Measurements from ENCODE around the gene LILRA2. TPM values are rescaled to one million over a fixed set of nuclear protein-coding genes. Genes with fewer than 3 reads are reported as not detected.
"Not testable (repeated sequence)": the region's sequence is repeated elsewhere in the genome, so short reads cannot be mapped to it uniquely, and the experiment has no call there.

LILRA2 gene
- polyA plus RNA-seq, 3 donors from 2014 or later = 0.58 to 9.7 (median 7.9) TPM

DNA sequence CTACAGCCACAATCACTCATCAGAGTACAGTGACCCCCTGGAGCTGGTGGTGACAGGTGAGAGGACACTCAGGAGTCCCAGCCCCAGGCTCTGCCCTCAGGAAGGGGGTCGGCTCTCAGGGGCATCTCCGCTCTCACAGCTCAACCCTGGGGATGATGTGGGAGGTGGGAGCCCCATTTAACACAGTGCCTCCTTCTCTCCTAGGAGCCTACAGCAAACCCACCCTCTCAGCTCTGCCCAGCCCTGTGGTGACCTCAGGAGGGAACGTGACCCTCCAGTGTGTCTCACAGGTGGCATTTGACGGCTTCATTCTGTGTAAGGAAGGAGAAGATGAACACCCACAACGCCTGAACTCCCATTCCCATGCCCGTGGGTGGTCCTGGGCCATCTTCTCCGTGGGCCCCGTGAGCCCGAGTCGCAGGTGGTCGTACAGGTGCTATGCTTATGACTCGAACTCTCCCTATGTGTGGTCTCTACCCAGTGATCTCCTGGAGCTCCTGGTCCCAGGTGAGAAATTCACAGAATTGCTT, 1.0 kb downstream of the LILRA2 start:
- H3K4me1 Mint-ChIP-seq = peaks cover 13 to 16% of the 10 kb centered on the region in 2 donors
- no peaks in the 10 kb centered on the region for H3K36me3 Mint-ChIP-seq
- peaks cover 7 to 28% (median 15%) of the 10 kb centered on the region in 3 donors for H3K27me3 Mint-ChIP-seq (ENCODE audit: low read depth in 3 of 3)
- peaks cover 0 to 2% (median 0%) of the 10 kb centered on the region in 6 donors for H3K9me3 Mint-ChIP-seq
- H3K4me3 Mint-ChIP-seq = no peak overlapping the region
- no peak overlapping the region for H3K27ac Mint-ChIP-seq
- DNase-seq = no peak

DNA sequence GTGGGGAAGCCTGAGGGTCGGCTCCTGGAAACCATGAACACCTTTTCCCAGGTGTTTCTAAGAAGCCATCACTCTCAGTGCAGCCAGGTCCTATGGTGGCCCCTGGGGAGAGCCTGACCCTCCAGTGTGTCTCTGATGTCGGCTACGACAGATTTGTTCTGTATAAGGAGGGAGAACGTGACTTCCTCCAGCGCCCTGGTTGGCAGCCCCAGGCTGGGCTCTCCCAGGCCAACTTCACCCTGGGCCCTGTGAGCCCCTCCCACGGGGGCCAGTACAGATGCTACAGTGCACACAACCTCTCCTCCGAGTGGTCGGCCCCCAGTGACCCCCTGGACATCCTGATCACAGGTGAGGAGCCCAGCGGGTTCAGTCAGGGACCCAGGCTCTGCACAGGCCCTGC, 1.6 kb downstream of the LILRA2 start:
- H3K9me3 Mint-ChIP-seq, DNase-seq, H3K36me3 Mint-ChIP-seq, H3K27ac Mint-ChIP-seq, H3K4me3 Mint-ChIP-seq: not testable (repeated sequence)
- H3K4me1 Mint-ChIP-seq = peaks cover 13 to 16% of the 10 kb centered on the region in 2 donors
- peaks cover 3 to 28% (median 15%) of the 10 kb centered on the region in 3 donors for H3K27me3 Mint-ChIP-seq (ENCODE audit: low read depth in 3 of 3)

DNA sequence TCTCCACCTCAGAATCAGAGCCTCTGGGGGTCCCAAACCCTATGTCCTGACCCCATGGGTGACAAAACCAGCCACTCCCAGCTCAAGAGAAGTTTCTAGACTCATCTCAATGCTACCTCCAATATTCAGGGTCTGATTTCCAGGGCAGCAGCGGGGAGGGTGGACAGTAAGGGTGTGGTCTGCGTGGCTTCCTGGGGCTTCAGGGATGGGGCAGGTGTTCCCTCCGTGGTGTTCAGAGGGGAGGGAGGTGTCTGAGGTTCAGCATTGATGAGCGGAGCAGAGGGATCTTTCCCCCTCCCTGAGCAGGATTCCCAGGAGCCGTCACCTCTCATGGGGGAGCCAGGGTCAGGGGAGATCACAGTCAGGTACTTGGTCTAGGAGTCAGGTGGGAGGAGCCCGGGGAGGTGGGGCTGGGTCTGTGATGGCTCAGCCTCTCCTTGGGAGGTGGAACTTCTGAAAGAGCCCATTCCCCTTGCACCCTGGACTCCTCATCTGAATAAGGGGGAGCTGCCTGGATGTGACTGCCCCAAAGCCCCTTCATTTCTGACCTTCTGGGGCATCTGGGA, 2.9 kb downstream of the LILRA2 start:
- no peak overlapping the region for H3K27ac Mint-ChIP-seq
- H3K4me1 Mint-ChIP-seq = peaks cover 13 to 16% of the 10 kb centered on the region in 2 donors
- H3K27me3 Mint-ChIP-seq (ENCODE audit: low read depth in 3 of 3) = peaks cover 3 to 28% (median 17%) of the 10 kb centered on the region in 3 donors
- H3K4me3 Mint-ChIP-seq = peak overlapping the region in 1 of 5 donors; percentile 38
- peaks cover 0 to 2% (median 0%) of the 10 kb centered on the region in 6 donors for H3K9me3 Mint-ChIP-seq
- no peak for DNase-seq
- H3K36me3 Mint-ChIP-seq = no peaks in the 10 kb centered on the region

DNA sequence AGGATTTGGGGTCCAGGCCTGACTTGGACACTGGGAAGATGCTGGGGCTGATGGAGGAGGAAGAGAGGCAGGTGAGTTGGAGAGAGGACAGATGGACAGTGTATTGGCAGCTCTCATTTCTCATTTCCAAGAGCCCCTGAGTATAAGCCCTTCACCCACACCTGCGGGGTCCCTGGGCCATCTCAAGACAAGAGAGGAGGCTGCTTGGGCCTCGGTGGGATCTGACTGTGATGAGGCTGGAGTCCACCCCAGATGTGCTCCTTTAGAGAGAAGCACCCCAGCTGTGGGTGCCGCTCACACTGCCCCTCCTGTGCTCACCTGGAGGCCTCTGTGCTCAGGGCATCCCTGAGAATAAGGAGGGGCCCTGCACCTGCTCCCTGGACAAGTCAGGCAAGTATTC, 3.7 kb downstream of the LILRA2 start:
- H3K27me3 Mint-ChIP-seq (ENCODE audit: low read depth in 3 of 3) = peaks cover 3 to 22% (median 14%) of the 10 kb centered on the region in 3 donors
- no peak for DNase-seq

DNA sequence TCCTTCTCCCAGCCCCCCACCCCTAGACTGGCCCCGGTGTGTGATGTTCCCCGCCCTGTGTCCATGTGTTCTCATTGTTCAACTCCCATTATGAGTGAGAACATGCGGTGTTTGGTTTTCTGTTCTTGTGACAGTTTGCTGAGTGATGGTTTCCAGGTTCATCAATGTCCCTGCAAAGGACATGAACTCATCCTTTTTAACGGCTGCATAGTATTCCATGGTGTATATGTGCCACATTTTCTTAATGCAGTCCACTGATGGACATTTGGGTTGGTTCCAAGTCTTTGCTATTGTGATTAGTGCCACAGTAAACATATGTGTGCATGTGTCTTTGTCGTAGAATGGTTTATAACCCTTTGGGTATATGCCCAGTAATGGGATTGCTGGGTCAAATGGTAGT, 4.7 kb downstream of the LILRA2 start:
- not testable (repeated sequence) for H3K9me3 Mint-ChIP-seq, H3K36me3 Mint-ChIP-seq

More for the DNA sequence above, 3.7 kb downstream of the LILRA2 start:
- H3K36me3 Mint-ChIP-seq = peaks cover 0 to under 1% (median 0%) of the 10 kb centered on the region in 3 donors
- peaks cover 13 to 16% of the 10 kb centered on the region in 2 donors for H3K4me1 Mint-ChIP-seq
- H3K4me3 Mint-ChIP-seq = no peak overlapping the region
- H3K27ac Mint-ChIP-seq = no peak overlapping the region
- peaks cover 0 to 2% (median 0%) of the 10 kb centered on the region in 6 donors for H3K9me3 Mint-ChIP-seq

DNA sequence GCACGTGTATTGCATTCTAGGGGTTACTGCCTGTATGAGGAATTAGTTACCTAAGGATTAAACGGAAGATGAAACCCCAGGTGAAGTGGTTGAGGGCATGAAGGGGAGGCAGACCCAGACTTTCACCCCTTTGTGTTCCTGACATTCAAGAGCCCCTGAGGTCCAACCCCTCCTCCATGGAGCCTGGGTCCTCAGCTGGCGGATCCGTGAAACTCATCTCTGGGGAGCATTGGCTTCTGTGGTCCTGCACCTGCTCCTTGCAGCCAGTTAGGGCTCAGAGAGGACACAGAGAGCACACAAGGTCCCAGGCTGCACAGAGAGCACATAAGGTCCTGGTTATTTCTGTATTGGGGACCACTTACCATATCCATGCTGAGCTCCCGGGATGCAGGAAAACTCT, 12.8 kb downstream of the LILRA2 start:
- H3K9me3 Mint-ChIP-seq = peaks cover 0 to 2% (median 0%) of the 10 kb centered on the region in 6 donors

More for the DNA sequence above, 4.7 kb downstream of the LILRA2 start:
- peaks cover 3 to 24% (median 13%) of the 10 kb centered on the region in 3 donors for H3K27me3 Mint-ChIP-seq (ENCODE audit: low read depth in 3 of 3)
- DNase-seq, H3K27ac Mint-ChIP-seq, H3K4me1 Mint-ChIP-seq, H3K4me3 Mint-ChIP-seq: not testable (repeated sequence)

DNA sequence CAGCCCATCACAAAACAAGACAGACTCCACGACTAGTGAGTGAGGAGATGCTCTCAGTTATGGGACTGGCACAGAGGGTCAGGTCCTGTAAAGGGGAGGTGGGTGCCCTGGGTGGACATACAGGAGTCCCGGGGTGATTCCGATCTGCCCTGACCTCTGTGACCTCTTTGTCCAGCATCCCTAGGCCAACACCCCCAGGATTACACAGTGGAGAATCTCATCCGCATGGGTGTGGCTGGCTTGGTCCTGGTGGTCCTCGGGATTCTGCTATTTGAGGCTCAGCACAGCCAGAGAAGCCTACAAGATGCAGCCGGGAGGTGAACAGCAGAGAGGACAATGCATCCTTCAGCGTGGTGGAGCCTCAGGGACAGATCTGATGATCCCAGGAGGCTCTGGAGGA, 13.4 kb downstream of the LILRA2 start:
- Mint-ChIP-seq H3K27me3 (ENCODE audit: low read depth in 3 of 3) (peaks cover 4 to 28% (median 10%) of the 10 kb centered on the region in 3 donors), H3K4me1 (no peaks in the 10 kb centered on the region), H3K9me3 (peaks cover 0 to 2% (median 0%) of the 10 kb centered on the region in 6 donors), H3K36me3 (peaks cover 0 to 7% (median 0%) of the 10 kb centered on the region in 3 donors), H3K27ac (no peak overlapping the region), H3K4me3 (no peak overlapping the region)
- DNase-seq = no peak

More for the DNA sequence above, 12.8 kb downstream of the LILRA2 start:
- no peak overlapping the region for H3K4me3 Mint-ChIP-seq
- DNase-seq = no peak
- peaks cover 6 to 28% (median 11%) of the 10 kb centered on the region in 3 donors for H3K27me3 Mint-ChIP-seq (ENCODE audit: low read depth in 3 of 3)
- no peaks in the 10 kb centered on the region for H3K4me1 Mint-ChIP-seq
- H3K27ac Mint-ChIP-seq = no peak overlapping the region
- peaks cover 0 to 7% (median 0%) of the 10 kb centered on the region in 3 donors for H3K36me3 Mint-ChIP-seq

DNA sequence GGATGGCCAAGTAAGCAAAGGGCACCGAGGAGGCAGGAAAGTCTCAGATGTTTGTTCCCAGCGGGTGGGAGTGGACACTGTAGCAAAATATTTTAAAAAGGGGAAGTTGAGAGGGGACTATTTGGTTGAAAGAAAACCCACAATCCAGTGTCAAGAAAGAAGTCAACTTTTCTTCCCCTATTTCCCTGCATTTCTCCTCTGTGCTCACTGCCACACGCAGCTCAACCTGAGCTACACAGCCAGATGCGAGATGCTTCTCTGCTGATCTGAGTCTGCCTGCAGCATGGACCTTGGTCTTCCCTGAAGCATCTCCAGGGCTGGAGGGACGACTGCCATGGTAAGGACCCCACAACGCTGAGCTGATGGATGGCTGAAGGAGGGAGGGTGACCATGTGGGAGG, 19.9 kb downstream of the LILRA2 start, which contains the start of gene LILRA1:
Gene LILRA1, plus strand, starts transcription at position 188 of the 400 bp plus-strand sequence. CDS start 613 bp downstream, outside the sequence.
- not testable (repeated sequence) for H3K4me1 Mint-ChIP-seq, H3K36me3 Mint-ChIP-seq, DNase-seq, H3K27ac Mint-ChIP-seq, H3K9me3 Mint-ChIP-seq
- peaks cover 5 to 15% (median 10%) of the 10 kb centered on the region in 3 donors for H3K27me3 Mint-ChIP-seq (ENCODE audit: low read depth in 3 of 3)
- H3K4me3 Mint-ChIP-seq = peak within 1 kb of the TSS in 1 of 5 donors; percentile 46

DNA sequence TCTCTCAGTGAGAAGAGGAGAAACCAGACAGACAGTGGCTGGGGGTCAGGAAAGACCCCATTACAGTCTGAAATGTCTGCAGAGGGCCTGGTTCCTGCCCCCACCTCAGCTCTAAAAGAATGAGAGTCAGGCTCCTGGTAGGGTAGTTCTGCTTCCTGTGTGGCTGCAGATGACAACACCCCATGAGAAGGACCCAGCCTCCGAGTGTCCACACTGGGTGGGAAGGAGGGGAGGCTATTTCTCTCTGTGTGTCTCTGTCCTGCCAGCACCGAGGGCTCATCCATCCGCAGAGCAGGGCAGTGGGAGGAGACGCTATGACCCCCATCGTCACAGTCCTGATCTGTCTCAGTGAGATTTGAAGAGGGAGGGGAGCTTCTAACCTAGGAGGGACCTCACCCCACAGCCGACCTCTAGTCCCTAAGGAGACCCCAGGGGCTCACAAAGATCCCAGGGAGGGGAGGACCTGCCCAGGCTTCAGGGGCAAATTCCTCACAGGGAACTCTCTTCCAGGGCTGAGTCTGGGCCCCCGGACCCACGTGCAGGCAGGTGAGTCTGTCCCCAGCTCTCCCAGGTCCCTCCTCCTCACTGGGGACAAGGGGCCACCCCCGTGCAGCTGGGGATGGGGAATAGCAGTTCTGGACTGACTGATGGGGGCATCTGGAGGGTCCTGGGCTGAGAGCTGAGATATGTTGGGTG, 20.5 kb downstream of the LILRA2 start:
- H3K9me3 Mint-ChIP-seq, H3K27ac Mint-ChIP-seq, DNase-seq, H3K4me1 Mint-ChIP-seq, H3K36me3 Mint-ChIP-seq: not testable (repeated sequence)
- Mint-ChIP-seq H3K4me3 (peak overlapping the region in 1 of 5 donors; percentile 13), H3K27me3 (ENCODE audit: low read depth in 3 of 3) (peaks cover 3 to 15% (median 6%) of the 10 kb centered on the region in 3 donors)

DNA sequence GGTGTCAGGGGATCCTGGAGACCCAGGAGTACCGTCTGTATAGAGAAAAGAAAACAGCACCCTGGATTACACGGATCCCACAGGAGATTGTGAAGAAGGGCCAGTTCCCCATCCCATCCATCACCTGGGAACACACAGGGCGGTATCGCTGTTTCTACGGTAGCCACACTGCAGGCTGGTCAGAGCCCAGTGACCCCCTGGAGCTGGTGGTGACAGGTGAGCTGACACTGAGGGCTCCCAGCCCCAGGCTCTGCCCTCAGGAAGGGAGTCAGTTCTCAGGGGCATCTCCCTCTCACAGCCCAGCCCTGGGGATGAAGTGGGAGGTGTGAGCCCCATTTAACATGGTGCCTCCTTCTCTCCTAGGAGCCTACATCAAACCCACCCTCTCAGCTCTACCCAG, 21.1 kb downstream of the LILRA2 start:
- Mint-ChIP-seq H3K4me3 (no peak overlapping the region), H3K27me3 (ENCODE audit: low read depth in 3 of 3) (peaks cover 2 to 15% (median 6%) of the 10 kb centered on the region in 3 donors), H3K9me3 (no peaks in the 10 kb centered on the region), H3K4me1 (no peaks in the 10 kb centered on the region), H3K27ac (no peak overlapping the region), H3K36me3 (no peaks in the 10 kb centered on the region)
- no peak for DNase-seq

DNA sequence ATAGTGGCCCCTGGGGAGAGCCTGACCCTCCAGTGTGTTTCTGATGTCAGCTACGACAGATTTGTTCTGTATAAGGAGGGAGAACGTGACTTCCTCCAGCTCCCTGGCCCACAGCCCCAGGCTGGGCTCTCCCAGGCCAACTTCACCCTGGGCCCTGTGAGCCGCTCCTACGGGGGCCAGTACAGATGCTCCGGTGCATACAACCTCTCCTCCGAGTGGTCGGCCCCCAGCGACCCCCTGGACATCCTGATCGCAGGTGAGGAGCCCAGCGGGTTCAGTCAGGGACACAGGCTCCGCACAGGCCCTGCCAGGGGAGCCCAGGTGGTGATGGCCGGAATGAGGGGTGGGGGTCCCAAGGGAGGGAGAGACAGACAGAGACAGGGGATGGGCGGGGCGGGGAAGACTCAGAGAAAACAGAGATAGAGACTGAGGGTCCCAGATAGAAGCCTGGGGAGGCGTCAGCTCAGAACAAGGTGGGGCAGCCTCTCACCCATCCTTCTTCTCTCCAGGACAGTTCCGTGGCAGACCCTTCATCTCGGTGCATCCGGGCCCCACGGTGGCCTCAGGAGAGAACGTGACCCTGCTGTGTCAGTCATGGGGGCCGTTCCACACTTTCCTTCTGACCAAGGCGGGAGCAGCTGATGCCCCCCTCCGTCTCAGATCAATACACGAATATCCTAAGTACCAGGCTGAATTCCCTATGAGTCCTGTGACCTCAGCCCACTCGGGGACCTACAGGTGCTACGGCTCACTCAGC, 22.3 kb downstream of the LILRA2 start:
- not testable (repeated sequence) for H3K36me3 Mint-ChIP-seq, DNase-seq, H3K27ac Mint-ChIP-seq, H3K4me1 Mint-ChIP-seq, H3K4me3 Mint-ChIP-seq, H3K9me3 Mint-ChIP-seq
- peaks cover 4 to 20% (median 7%) of the 10 kb centered on the region in 3 donors for H3K27me3 Mint-ChIP-seq (ENCODE audit: low read depth in 3 of 3)

DNA sequence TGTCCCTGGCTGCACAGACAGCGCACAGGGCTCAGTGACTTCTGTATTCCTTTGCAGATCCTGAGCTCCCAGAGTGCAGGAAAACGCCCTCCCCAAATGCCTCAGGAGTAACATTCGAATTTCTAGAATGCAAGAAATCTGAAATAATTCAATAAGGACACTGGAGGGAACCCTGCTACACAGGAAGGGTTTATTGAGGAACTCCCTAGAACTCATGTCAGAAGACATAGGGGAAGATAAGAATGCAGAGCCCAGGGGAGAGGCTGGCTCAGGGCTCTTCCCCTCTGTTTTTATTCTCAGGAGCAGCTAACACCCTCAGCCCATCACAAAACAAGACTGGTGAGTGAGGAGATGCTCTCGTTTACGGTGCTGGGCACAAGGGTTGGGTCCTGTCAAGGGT, 26.6 kb downstream of the LILRA2 start:
- peaks cover 0 to 2% (median 0%) of the 10 kb centered on the region in 3 donors for H3K36me3 Mint-ChIP-seq
- no peak for DNase-seq
- H3K27ac Mint-ChIP-seq = no peak overlapping the region
- H3K27me3 Mint-ChIP-seq (ENCODE audit: low read depth in 3 of 3) = peaks cover 2 to 12% (median 9%) of the 10 kb centered on the region in 3 donors
- H3K4me3 Mint-ChIP-seq = no peak overlapping the region
- H3K4me1 Mint-ChIP-seq = peaks cover 4 to 14% of the 10 kb centered on the region in 2 donors
- peaks cover 0 to 3% (median under 1%) of the 10 kb centered on the region in 6 donors for H3K9me3 Mint-ChIP-seq

DNA sequence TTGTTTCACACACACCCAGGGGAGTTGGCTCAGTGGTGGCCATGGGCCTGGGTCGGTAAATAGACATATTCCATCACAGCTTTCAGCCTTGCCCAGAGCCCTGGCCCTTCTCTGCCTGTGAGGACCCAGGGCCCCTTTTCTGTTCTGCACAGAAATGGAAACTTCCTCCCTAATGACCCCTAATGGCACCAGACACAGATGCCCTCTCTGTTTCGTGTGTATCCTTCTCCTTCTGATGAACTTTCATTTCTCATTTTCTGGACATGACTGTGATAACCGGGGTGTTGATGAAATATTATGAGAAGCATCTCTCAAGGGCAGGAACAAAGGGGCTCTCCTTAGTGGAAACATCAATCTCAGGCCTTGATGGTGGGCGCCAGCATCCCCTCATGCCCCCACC, 32.6 kb downstream of the LILRA2 start:
- H3K9me3 Mint-ChIP-seq = peaks cover 0 to 7% (median 2%) of the 10 kb centered on the region in 6 donors
- no peak for DNase-seq
- H3K36me3 Mint-ChIP-seq = peaks cover 0 to 3% (median 0%) of the 10 kb centered on the region in 3 donors
- no peak overlapping the region for H3K27ac Mint-ChIP-seq
- peaks cover 4 to 14% of the 10 kb centered on the region in 2 donors for H3K4me1 Mint-ChIP-seq
- no peak overlapping the region for H3K4me3 Mint-ChIP-seq
- peaks cover 4 to 17% (median 8%) of the 10 kb centered on the region in 3 donors for H3K27me3 Mint-ChIP-seq (ENCODE audit: low read depth in 3 of 3)

All from immature natural killer cell (primary cell).